ENCODE data around the gene UMODL1.

UMODL1 gene

DNA sequence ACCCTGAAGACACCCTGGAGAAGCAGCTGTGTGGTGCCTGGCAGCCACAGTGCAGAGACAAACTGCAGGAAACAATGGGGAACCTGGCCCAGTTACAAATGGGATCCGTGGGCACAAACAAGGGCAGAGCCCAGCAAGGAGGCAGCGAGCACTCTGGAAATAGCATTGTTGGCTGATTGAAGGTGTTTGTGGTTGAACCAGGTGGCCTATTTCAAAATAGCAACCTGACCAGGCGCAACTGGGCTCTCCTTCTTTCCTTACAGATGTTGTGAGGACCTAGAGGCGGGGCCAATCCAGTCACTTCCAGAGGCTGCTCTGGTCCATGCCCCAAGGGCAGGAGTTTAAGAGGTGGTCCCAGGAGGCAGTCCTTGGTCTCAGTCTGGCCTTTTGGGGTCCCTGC is 39.3 kb upstream of the UMODL1 start:
- TF ChIP-seq, protein P1, sequence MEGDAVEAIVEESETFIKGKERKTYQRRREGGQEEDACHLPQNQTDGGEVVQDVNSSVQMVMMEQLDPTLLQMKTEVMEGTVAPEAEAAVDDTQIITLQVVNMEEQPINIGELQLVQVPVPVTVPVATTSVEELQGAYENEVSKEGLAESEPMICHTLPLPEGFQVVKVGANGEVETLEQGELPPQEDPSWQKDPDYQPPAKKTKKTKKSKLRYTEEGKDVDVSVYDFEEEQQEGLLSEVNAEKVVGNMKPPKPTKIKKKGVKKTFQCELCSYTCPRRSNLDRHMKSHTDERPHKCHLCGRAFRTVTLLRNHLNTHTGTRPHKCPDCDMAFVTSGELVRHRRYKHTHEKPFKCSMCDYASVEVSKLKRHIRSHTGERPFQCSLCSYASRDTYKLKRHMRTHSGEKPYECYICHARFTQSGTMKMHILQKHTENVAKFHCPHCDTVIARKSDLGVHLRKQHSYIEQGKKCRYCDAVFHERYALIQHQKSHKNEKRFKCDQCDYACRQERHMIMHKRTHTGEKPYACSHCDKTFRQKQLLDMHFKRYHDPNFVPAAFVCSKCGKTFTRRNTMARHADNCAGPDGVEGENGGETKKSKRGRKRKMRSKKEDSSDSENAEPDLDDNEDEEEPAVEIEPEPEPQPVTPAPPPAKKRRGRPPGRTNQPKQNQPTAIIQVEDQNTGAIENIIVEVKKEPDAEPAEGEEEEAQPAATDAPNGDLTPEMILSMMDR (IDR thresholded peaks at IDR 0.05; ENCODE audit: control insufficient read depth, extremely low read depth, insufficient read depth) = no peak
- DNase-seq (ENCODE audit: low read depth) = no peak
- H3K4me3 ChIP-seq (ENCODE audit: low read depth, low read length) = no peak overlapping the region

DNA sequence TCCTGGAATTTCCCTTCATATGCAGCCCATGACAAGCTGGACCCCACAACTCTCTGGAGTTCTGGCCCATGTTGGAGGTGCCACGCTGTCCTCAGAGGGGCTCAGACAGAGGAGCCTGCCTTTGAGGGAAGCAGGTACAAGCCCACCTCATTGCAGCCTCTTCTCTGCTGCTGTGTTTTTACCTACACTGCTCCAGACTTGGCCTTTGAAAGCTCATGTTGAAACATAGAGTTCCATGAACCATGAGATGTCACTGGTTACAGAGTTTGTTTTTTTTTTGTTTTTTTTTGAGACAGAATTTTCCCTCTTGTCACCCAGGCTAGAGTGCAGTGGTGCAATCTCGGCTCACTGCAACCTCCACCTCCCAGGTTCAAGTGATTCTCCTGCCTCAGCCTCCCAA is 38.9 kb upstream of the UMODL1 start:
- H3K4me3 ChIP-seq (ENCODE audit: low read depth, low read length) = no peak overlapping the region
- no peak for DNase-seq (ENCODE audit: low read depth)
- TF ChIP-seq, protein P1 (IDR thresholded peaks at IDR 0.05; ENCODE audit: control insufficient read depth, extremely low read depth, insufficient read depth) = no peak

DNA sequence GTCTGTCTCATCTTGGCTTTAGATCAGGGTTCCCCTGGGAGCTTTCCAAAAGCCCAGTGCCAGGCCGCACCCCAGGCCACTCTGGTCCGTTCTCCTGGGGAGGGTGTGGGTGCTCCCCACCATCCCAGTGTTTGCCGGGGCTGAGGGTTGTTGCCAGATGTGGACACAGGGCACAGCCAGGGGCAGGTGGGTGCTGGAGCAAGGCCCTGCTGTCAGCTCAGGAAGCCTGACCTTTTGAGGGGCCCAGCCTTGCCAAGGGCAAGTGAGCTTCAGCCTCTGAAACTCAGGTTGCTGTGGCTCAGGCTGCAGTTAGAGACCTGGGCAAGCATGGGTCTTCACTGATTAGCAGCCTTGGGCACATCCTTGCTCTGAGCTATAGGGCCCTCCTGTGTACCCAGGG is 38.1 kb upstream of the UMODL1 start:
- TF ChIP-seq, protein P1 (IDR thresholded peaks at IDR 0.05; ENCODE audit: control insufficient read depth, extremely low read depth, insufficient read depth) = no peak
- no peak overlapping the region for H3K4me3 ChIP-seq (ENCODE audit: low read depth, low read length)
- DNase-seq (ENCODE audit: low read depth) = no peak

DNA sequence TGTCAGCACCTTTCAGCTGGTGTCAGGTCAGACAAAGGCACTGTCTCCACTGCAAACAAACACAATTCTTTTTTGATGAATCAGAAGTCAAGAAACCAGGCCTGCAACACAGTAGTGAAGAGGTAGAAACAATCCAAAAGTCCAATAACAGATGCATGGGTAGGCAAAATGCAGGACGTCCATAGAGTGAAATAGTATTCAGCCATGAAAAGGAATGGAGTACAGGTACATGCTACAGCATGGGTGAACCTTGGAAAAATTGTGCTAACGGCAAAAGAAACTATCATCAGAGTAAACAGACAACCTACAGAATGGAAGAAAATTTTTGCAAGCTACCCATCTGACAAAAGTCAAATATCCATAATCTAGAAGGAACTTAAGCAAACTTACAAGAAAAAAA is 34.8 kb upstream of the UMODL1 start:
- no peak overlapping the region for H3K4me3 ChIP-seq (ENCODE audit: low read depth, low read length)
- TF ChIP-seq, protein P1 (IDR thresholded peaks at IDR 0.05; ENCODE audit: control insufficient read depth, extremely low read depth, insufficient read depth) = no peak
- no peak for DNase-seq (ENCODE audit: low read depth)

DNA sequence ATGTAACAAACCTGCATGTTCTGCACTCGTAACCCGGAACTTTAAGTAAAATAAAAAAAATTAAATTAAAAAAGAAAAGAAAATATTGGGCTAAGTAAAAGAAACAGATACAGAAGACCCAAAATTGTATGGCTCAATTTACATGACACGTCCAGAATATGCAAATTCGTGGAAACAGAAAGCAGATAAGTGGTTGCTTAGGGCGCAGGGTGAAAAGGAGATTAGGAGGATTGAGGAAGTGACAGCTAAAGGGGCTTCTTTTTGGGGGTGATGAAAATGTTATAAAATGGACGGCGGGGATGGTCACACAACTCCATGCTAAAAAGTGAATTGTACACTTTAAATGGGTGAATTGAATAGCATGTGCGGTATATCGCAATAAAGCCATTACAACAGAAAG is 33.6 kb upstream of the UMODL1 start:
- no peak for DNase-seq (ENCODE audit: low read depth)
- no peak overlapping the region for H3K4me3 ChIP-seq (ENCODE audit: low read depth, low read length)
- TF ChIP-seq, protein P1 (IDR thresholded peaks at IDR 0.05; ENCODE audit: control insufficient read depth, extremely low read depth, insufficient read depth) = no peak

DNA sequence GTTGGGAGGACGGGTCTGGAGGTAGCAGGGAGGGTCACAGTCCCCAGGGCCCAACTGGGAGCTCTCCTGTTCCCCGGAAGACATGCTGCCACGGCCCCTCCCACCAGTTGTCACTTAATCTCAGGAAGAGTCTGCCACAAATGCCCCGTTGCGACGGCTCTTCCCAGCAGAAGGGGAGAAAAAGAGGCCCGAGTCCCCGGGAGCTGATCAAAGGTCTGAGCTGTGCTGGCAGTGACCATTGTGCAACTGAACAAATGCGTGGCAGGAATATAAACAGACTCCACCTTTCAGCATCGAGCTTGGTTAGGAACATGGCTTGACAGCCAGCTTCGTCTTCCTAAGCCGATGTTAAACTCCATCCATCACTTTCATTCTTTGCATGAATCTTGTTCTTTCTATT is 33.2 kb upstream of the UMODL1 start:
- DNase-seq (ENCODE audit: low read depth) = no peak
- TF ChIP-seq, protein P1 (IDR thresholded peaks at IDR 0.05; ENCODE audit: control insufficient read depth, extremely low read depth, insufficient read depth) = no peak

DNA sequence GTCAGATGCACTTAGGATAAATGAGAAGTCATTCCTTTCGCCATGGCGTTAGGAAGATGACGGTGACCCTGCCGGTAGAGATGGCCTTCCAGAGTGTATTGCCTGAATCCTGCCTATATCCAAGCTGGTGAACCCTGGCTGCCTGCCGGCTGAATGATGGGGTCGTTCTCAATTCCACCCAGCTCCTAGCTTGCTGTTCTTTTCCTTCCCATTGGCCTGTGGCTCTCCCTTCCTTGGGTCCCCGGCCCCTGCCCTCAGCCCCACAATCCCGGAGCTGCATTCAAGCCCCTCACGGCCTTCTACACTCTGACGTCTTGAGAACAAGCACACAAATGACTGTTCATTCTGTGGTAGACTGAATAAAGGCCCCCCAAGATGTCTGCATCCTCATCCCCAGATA is 32.7 kb upstream of the UMODL1 start:
- H3K4me3 ChIP-seq (ENCODE audit: low read depth, low read length) = no peak overlapping the region
- TF ChIP-seq, protein P1 (IDR thresholded peaks at IDR 0.05; ENCODE audit: control insufficient read depth, extremely low read depth, insufficient read depth) = no peak
- DNase-seq (ENCODE audit: low read depth) = no peak

More for the DNA sequence above, 33.2 kb upstream of the UMODL1 start:
- H3K4me3 ChIP-seq (ENCODE audit: low read depth, low read length) = no peak overlapping the region
